DLD1 (cell line): ENCODE results near the gene ASTE1.
"Not testable (repeated sequence)": the region's sequence is repeated elsewhere in the genome, so short reads cannot be mapped to it uniquely, and the experiment has no call there.

Experiments used
- in situ Hi-C: cut with HindIII; loops from 2 replicates; pipeline ENCODE4 v1.10.0; 2017; ENCODE audit warnings: low sequenced_read_pairs

Gene ASTE1, protein sequence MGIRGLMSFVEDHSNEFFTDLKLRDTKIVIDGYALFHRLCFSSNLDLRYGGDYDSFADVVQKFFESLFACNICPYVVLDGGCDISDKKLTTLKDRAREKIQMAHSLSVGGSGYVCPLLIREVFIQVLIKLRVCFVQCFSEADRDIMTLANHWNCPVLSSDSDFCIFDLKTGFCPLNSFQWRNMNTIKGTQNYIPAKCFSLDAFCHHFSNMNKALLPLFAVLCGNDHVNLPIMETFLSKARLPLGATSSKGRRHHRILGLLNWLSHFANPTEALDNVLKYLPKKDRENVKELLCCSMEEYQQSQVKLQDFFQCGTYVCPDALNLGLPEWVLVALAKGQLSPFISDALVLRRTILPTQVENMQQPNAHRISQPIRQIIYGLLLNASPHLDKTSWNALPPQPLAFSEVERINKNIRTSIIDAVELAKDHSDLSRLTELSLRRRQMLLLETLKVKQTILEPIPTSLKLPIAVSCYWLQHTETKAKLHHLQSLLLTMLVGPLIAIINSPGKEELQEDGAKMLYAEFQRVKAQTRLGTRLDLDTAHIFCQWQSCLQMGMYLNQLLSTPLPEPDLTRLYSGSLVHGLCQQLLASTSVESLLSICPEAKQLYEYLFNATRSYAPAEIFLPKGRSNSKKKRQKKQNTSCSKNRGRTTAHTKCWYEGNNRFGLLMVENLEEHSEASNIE

DNA sequence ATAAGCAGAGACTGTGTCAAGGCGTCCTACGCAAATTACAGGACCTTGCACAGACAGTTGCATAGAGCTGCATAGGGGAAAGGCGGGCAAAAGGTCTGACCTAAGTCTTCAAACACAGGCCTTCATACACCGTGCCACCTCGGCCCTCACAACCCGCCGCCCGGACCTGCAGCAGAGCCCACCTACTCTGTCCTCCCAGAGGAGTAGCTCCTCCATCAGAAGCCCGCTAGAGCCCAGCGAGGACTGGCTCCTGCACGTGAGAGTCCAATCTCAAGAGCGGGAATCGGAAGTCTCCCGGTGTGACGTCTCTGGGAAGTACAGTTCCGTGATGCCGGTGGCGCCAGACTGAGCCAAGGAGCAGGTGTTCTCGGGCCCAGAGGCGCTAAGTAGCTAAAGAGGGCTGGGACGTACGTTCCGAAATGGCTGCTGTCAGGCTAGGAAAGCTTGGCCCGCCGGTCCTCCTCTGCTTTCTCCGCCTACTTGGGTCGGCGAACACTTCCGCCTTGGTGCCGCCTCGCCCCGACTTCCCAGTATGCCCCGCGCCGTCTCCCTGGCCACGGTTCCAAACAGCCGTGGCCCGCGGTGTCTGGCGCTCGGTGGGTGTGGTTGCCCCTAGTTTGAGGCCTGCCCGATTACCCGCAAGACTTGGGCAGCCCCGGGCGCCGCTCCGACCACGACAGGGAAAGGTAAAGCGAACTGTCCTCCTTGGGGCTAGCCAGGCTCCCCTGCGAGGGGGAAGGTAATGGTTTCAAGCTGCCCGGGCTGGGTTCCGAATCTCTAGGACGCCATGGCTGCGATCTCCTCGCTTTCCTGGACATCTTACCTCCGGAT is at the start of gene ASTE1, which contains the start of gene NEK11:
Gene ASTE1, minus strand, starts transcription at position 505 of the 831 bp plus-strand sequence. CDS start 1,519 bp downstream, outside the sequence.
Gene NEK11, plus strand, starts transcription at position 557 of the 831 bp plus-strand sequence. CDS start 2,832 bp downstream, outside the sequence.
- in situ Hi-C loops, result no loop called here

DNA sequence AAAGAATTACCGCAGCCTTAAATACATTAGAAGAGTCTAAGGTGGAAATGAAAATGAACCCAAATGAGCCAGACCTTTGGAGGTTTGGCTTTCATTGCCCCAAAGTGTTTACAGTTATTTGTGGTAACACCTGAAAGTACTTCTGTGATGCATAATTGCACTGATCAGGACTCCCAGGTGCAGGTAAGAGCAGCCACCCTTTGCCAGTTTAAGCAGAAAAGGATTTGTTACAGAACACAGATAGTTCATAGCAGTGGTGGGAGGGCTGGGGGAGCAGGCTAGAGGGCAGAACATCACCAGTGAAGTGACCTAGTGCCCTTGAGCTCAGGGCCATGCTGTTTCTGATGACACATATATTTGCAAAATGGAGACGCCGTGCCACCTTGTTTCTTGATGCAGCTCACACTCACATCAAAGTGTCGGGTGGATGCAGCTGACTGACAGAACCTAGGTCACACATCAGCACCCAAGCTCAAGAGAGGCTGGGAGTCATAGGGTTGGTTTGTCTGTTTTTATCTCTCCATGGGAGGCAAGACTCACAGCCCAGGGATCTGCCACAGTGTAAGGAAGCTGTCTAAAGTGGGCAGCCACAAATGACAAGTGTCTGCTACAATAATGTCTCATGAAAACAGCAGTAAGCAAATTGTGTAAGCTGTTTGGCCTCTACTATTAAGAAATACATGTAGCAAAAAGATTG is 49.2 kb upstream of the ASTE1 start:
- in situ Hi-C loops, result no loop called here

DNA sequence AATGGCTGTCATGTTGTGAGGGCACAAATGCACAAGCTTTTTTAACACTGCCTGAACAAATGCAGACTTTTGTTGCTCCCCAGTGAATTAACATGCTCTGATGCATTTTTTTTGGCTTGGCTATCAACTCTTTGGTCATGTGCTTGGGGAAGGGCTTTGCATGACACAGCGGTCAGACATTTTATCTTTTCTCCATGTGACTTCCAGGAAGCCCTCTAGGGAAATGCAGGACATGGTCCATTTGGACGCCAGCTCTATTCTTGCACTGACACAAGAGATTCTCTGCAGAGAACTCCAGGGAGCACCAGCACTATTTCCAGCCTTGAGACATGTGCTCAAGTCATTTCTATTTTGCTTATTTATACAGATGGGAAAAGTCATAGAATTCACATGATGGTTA is 46.2 kb upstream of the ASTE1 start:
- in situ Hi-C loops, result no loop called here

DNA sequence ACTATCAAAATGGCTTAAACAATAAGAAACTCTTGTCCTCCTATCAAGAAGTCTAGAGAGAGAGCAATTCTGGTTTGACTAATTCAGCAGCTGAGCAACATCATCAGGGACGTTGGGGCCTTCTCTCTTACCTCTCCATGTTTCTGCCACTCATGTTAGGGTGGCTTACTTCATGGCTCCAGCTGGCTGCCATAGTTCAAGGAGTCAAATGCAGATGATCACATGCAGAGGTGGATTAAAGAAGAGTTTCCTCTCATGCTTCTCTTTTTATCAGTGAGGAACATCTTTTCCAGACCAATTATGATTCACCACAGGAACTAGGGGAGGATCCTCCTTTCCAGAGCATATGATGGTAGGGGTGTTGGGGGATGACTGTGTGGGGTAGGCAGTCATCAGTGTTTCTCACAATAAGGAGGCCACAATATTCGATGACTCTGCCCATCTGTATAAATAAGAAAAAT is 45.5 kb upstream of the ASTE1 start:
- in situ Hi-C loops, result no loop called here

DNA sequence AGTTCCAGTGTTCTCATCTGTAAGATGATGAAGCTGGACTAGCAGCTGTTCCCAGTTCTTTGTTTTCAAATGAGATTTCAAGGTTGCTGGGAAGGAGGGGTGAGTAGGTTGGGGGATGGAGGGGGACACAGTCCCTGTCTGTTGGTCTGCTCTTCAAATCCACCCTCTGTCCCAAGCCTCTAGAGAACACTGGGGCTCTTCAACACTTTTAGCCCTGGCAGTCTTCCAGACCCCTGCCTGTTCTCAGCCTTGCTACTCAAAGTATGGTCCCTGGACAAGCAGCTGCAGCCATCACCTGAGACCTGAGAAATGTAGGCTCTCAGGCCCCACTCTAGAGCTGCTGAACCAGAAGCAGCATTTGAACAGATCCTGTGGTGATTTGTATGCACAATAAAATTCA is 41.4 kb upstream of the ASTE1 start:
- in situ Hi-C loops, result no loop called here

DNA sequence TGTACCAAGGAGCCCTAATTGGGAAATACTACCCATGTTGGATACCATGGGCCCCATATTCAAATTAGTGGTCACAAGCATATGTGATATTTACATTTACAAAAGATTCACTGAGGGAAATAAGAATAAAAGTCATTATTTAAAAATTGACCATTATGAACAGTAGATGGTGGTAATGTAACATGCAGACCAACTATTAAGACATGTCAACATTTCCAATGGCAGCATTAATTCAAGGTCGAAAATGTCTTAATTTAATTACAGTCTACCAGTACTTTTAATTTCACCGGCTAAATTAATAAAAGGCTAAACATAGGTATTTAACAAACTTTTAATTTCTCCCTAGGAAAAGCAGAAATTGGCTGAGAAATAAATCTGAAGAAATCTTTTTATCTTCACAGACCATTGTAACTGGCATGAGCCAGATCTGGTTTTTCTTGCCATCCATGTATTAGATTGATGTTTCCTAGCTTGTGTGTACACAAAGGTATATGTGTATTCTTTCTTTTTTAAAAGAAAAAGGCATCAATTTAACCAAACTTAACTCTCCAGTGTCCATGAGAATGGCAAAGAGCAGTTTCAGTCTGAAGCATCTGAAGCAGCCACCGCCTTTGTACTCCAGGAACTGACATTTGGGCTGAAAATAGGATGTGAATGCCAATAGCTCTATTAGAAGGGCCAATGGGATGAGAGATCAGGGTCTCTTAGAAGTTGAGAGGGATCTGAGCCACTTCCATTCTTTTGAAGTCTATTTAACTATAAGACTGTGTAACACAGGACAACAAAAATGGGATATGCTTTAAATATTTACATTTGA is 26.6 kb upstream of the ASTE1 start:
- in situ Hi-C loops, result no loop called here

DNA sequence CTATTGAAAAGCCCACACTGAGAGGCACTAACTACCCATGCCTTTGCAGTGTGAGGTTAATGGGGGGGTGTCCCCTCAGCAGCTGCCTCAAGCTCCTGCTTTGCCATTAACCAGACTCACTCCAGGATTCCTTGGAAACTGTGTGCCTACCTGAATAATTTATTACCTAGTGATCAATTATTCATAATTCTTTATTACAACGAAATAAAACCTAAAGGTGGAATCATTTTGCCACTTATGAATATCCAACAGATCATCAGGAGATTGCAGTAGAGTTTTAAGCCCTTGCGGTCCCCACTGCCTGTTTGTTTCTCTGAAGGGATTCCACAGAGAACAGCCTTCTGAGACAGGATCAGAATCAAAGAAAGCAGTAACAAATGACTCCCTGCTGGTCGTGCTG is 23.4 kb upstream of the ASTE1 start:
- in situ Hi-C loops, result no loop called here

DNA sequence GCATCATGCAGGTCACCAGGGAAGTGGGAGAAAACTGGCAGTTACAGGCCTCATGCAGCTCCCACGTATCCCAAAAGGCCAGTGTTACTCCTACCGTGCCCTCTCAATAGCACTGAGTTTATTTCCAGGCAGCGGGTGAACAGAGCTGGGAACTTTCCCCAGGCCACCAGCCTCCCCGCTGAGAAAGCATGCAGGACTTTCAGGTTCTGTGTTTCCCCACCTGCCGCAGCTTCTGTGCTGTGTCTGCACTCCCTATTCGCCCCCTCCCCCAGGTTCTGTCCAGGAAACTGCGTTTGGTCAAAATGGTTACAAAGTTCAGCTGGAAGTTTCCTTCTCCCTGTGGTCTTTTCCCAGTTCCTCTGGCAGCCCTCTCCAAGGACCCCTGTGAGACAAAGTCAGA is 21.4 kb upstream of the ASTE1 start:
- in situ Hi-C loops, result no loop called here

DNA sequence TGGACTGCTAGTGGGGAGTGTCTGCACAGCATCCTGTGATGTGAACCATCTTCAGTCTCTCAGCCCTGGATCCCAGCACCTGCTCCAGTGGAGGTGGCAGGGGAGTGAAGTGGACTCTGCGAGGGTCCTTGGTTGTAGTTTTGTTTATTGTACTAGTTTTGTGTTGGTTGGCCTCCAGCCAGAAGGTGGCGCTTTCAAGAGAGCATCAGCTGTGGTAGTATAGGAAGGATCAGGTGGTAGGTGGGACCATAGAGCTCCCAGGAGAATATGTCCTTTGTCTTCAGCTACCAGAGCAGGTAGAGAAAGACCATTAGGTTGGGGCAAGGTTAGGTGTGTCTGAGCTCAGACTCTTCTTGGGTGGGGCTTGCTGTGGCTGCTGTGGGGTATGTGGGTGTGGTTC is 21.0 kb upstream of the ASTE1 start:
- in situ Hi-C loops, result no loop called here

DNA sequence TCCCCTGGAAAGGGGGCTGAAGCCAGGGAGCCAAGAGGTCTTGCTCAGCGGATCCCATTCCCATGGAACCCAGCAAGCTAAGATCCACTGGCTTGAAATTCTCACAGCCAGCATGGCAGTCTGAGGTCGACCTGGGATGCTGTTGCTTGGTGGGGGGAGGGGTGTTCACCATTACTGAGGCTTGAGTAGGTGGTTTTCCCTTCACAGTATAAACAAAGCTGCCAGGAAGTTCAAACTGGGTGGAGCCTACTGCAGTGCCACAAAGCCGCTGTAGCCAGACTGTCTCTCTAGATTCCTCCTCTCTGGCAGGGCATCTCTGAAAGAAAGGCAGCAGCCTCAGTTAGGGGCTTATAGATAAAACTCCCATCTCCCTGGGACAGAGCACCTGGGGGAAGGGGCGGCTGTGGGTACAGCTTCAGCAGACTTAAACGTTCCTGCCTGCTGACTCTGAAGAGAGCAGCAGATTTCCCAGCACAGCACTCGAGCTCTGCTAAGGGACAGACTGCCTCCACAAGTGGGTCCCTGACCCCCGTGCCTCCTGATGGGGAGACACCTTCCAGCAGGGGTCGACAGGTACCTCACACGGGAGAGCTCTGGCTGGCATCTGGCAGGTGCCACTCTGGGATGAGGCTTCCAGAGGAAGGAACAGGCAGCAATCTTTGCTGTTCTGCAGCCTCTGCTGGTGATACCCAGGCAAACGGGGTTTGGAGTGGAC is 15.8 kb upstream of the ASTE1 start:
- in situ Hi-C loops, result not testable (repeated sequence)

DNA sequence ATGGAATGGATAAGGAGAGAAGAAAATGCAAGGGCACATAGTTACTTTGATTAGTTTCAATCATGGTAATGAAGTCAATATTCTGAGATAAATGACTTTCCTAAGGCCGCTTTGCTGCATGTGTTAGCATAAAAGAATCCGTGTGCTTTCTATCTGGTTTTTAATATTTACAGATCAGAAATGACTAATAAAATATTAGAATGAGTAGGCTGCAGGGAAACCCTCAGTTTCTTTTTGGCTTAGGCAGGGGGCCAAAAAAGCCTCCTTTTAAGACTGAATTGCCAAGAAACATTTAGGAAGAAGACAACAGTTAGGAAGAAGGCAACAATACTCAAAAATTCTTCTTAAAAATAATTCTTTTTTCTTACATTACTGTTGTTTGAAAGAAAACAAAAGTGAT is 11.7 kb upstream of the ASTE1 start:
- in situ Hi-C loops, result no loop called here

DNA sequence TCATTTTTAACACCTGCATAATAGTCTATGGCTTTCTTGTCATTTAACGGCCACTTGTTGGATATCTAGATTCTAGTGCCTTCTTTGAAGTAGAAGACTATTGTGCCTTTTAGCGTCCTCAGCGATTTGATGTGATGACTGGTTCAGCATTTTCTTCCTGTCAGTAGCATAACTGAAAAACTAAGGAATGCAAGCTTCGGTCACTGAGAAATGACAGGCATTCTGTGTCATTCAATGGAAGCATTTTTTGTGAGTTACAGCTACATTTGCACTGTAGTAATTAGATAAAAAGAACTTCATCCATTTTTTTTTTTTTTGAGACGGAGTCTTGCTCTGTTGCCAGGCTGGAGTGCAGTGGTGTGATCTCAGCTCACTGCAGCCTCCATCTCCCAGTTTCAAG is 10.4 kb upstream of the ASTE1 start:
- in situ Hi-C loops, result no loop called here

DNA sequence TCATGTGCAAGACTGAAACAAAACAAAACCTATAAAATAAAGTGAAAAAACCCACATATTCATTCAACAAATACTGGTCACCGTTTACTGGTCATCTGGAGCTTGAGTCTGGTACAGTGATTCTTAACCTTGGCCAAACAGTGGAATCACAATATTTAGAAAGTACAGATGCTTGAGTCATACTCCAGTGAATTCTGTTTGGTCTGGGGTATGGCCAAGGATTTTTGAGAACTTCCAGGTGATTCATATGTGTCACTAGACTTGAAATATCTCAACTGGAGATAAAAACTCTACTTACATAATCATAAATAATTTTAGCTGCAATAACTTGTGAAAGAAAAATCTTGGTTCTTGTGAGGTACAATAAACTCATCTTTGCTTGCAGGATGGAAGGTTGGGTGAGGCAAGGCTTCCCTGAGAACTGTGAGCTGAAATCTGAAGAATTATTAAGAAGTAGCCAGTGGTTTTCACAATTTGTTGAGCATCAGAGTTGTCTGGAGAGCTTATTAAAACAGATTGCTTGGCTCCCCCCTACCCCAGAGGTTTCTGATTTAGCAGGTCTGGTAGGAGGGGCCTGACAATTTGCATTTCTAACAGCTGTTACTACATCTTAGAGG is 9.7 kb upstream of the ASTE1 start:
- in situ Hi-C loops, result no loop called here

DNA sequence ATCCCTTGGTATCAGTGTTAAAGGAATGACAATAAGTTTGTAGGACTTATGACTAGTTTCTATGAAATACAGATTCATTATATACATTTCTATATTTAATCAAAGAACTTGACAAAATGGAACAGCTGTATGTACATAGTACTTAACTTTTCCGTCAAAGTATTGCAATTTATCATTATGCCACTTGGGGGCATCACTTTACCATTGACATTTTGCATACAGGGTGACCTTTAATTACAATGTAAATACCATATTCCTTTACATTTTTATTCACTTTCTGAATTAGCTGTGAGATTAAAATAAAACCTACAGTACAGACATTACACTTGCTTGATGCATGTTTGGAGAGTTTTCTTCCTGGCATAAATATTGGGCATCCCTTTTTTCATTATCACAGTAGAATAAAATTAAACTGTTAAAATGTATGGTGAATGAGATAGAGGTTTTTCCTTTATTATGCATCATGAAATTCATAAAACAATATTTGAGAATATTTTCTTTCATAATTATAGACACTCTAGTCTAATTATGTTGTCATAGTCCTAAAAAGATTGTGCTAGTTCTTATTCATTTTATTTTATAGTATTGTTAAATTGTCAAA is 7.0 kb upstream of the ASTE1 start:
- in situ Hi-C loops, result no loop called here

DNA sequence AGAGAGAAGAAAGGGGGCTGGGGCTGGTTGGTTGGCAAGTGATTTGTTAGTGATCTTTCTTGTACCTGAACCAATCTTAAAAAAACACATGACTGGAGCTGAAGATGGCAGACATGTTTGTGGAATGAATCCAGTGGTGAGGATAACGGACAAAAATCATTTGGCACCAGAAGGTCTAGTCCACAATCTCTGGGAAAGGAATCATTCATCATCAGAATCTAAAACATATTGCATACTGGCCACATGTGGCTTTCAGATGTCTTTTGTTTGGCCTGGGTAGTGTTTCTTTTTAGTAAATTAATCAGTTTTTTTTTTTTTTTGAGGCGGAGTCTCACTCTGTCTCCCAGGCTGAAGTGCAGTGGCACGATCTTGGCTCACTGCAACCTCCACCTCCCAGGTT is 5.0 kb upstream of the ASTE1 start:
- in situ Hi-C loops, result no loop called here

DNA sequence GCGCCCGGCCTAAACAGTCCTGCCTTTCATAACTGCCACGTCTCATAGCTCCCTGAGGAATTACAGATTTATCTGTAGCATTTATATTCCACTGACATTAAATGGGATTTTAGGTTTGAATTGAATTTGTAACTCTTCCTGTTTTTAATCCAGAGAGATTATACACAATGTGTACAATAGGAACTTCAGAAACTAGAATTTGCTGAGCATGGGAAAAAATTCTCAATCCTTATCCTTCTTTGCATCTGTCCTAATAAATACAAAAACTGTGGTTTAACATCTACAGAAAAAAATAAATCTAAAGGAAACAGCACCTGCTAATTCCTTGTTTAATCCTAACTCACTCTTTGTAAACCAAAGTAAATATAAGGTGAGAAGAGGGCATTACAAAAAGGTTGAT is 2.2 kb upstream of the ASTE1 start:
- in situ Hi-C loops, result no loop called here

DNA sequence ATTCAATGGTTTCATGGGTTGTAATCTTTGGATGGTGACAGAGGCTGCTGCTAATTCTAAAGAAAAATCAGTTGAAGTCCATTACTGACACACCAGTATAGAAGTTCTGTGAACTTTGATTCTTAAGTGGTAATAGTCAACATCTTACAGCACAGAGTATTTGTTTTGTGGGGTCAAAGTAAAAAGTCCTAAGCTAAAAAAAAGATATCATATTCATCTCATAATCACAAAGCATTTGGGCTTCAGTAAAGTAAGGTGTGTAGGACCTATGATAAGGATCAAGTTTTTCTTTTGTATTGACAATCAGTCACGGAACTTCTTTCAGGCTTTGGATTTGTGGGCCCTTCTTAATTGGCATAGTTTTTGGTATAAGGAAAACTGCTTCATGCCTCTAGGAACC is 1.1 kb downstream of the ASTE1 start:
- in situ Hi-C loops, result no loop called here

DNA sequence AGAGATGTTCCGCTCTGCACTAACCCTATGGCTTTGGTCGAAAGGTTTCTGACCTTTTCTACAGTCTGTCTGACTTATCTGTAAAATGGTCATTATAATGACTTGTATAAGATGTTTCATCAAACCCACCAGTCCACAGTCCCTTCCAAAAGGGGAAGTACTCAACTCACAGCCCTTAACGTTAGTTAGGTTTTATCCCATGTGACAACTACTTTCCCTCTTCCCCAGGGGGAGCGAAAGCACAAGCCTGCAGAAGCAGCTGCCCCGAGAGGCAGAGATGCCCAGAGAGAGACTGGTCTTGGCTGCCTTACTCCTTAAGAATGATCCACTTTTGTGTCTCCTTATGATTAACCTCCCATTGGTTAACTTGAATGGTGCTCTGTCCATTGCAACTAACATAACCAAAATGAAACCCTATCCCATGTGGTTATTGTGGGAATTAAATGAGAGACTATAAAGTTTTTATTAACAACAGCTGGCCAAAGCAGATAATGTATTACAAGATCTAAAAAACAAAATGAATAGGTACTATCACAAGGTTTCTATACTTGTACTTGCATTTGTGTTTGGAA is 6.4 kb downstream of the ASTE1 start:
- in situ Hi-C loops, result no loop called here
